Spleen (tissue), 7 donors: Measurements from ENCODE around the gene PARD6A.

Experiments
- CTCF ChIP-seq, 11 experiments: fragments of 200-600 bp in 7 of 11; fragments of 450-650 bp in 4 of 11; sonication (generic) in 4 of 11; IDR thresholded peaks in 8 of 11; conservative IDR thresholded peaks in 3 of 11; 1 replicate in 7 of 11; 2 replicates in 4 of 11; pipeline versions ENCODE4 v1.4.0 to v1.8.0; 2016 to 2021; ENCODE audit warnings: antibody characterized with exemption in 11 of 11, inconsistent platforms in 4 of 11, mild to moderate bottlenecking in 1 of 11
- POLR2A ChIP-seq, 3 donors: fragments of 450-650 bp; IDR thresholded peaks; one replicate each; pipeline ENCODE4 v1.5.1; 2017; ENCODE audit warnings: antibody characterized with exemption in 3 of 3, mild to moderate bottlenecking in 1 of 3
- donor health status: DM: no; HTN: no; CAD: no; lungs with moderate emphysema.
- donor health status: DM: no; HTN: no; CAD: no.
- donor health status: DM: no; HTN: no; CAD: no.

- no peak for TF ChIP-seq CTCF (IDR thresholded peaks at IDR 0.05 in 8 of 11, conservative IDR thresholded peaks at IDR 0.05 in 3 of 11)
- no peak for TF ChIP-seq POLR2A (IDR thresholded peaks at IDR 0.05)
Observed at GRCh38 chr16:67628216-67628615, 32.5 kb upstream of the PARD6A start.
